GM19351 (cell line): Measurements from ENCODE around the gene TRAPPC3L.
"Not testable (repeated sequence)": the region's sequence is repeated elsewhere in the genome, so short reads cannot be mapped to it uniquely, and the experiment has no call there.

Experiments
- ATAC-seq: cut with Tn5 transposase; IDR thresholded peaks from one replicate; pipeline ENCODE4 v1.9.1; 2021; ENCODE audit warnings: mild to moderate bottlenecking, moderate library complexity; ENCODE audit not compliant: unreplicated experiment

The TRAPPC3L gene

GRCh38 chr6:116515141-116515540 is 30.3 kb downstream of the TRAPPC3L start:
- no peak for ATAC-seq

- no peak for ATAC-seq
Observed at GRCh38 chr6:116514111-116514510, 31.4 kb downstream of the TRAPPC3L start.

GRCh38 chr6:116513224-116513875 is 32.1 kb downstream of the TRAPPC3L start:
- no peak for ATAC-seq

- no peak for ATAC-seq
Observed at GRCh38 chr6:116512734-116513133, 32.8 kb downstream of the TRAPPC3L start.

- peak; percentile 98 for ATAC-seq
Observed at GRCh38 chr6:116512111-116512559, 33.3 kb downstream of the TRAPPC3L start.

- ATAC-seq = peak; percentile 3
Observed at GRCh38 chr6:116511424-116512110, 33.9 kb downstream of the TRAPPC3L start, which contains the start of gene CALHM5. Gene CALHM5, plus strand, starts transcription at chr6:116511639. Its CDS starts 58 bp downstream, at chr6:116511697.

GRCh38 chr6:116508527-116508926 is 37.0 kb downstream of the TRAPPC3L start:
- no peak for ATAC-seq

- ATAC-seq = no peak
Observed at GRCh38 chr6:116507324-116507723, 38.2 kb downstream of the TRAPPC3L start.

GRCh38 chr6:116500969-116501433 is 44.5 kb downstream of the TRAPPC3L start:
- no peak for ATAC-seq

GRCh38 chr6:116497113-116497676 is 48.3 kb downstream of the TRAPPC3L start:
- no peak for ATAC-seq

- not testable (repeated sequence) for ATAC-seq
Observed at GRCh38 chr6:116495161-116495560, 50.3 kb downstream of the TRAPPC3L start.

- no peak for ATAC-seq
Observed at GRCh38 chr6:116492331-116493067, 53.0 kb downstream of the TRAPPC3L start.

- ATAC-seq = no peak
Observed at GRCh38 chr6:116491610-116492330, 53.7 kb downstream of the TRAPPC3L start.

- ATAC-seq = no peak
Observed at GRCh38 chr6:116485559-116486184, 59.8 kb downstream of the TRAPPC3L start.

GRCh38 chr6:116483616-116484015 is 61.9 kb downstream of the TRAPPC3L start:
- ATAC-seq = no peak

- no peak for ATAC-seq
Observed at GRCh38 chr6:116482780-116483179, 62.7 kb downstream of the TRAPPC3L start.

GRCh38 chr6:116476002-116476678 is 69.3 kb downstream of the TRAPPC3L start:
- peak; percentile 100 for ATAC-seq

- no peak for ATAC-seq
Observed at GRCh38 chr6:116475141-116475540, 70.3 kb downstream of the TRAPPC3L start.

- no peak for ATAC-seq
Observed at GRCh38 chr6:116472706-116473105, 72.8 kb downstream of the TRAPPC3L start.
